NCI-H226 (cell line): ENCODE results near the gene PRAC2.
A peak's percentile ranks its signal among the peaks of the same experiment; 100 is the strongest.
"Not testable (repeated sequence)": the region's sequence is repeated elsewhere in the genome, so short reads cannot be mapped to it uniquely, and the experiment has no call there.

Experiments used
- DNase-seq: peaks from one replicate; pipeline ENCODE4 v3.0.0-alpha.2; 2015

PRAC2 gene

DNA sequence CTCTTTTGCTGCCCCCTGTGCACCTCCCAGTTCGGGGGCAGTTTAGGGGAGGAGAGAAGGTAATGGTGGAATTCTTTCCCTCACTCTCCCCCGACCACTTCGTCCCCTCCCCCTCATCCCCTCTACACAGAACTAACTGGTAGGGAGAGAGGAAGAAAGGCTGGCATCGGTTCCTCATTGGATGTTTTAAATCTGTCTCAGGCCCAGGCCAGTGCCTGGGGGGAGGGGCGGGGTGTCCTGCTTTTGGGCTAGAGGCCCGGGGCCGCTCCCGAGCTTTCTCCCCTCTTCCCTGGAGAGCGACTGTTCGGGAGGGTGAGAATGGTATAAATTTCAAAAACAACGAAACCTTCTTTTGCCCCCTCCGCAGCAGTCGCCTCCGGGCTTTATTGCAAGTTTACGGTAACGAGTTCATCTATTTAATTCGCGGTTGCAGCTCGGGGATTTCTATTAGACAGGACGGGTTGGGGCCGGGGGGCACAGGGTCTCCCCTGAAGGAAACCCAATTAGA is at the start of gene PRAC2:
Gene PRAC2, plus strand, starts transcription at position 271 of the 508 bp plus-strand sequence. CDS start 1,226 bp downstream, outside the sequence.
- DNase-seq, result no peak

- no peak for DNase-seq
These were observed 45.9 kb upstream of the PRAC2 start for GRCh38 chr17:48676963-48677558.

GRCh38 chr17:48678141-48678971 is 44.6 kb upstream of the PRAC2 start:
- DNase-seq, result peak; percentile 53

DNA sequence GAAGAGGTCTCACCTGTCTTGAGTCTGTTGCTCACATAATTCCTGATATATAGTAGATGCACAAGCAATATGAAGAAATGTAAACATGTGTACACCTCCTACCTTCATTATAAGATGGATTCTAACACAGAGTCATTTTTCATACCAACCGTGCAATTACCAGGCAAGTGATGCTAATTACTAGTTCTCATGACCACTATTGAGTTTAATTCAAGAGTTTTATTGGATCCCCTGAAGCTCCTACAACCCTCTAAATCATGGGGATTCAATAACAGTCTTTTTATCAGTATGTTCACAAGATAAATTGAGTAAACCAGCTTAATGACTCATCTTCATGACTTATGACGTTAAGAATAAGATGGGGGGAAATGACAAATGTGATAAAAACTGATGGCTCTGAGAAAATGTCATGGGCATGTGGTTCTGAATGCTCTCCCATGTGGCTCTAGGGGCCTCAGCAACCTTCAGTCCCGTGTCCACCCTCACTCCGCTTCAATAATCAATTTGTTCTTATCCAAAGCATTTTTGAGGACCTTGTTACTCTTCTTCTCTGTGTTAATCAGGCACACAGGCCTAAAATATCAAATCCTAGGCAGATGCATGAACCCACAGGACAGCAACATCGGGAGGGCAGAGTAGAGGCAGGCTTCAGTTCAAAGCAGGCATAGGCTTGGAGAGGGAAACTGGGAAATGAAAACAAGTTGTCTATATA is 43.4 kb upstream of the PRAC2 start:
- no peak for DNase-seq

DNA sequence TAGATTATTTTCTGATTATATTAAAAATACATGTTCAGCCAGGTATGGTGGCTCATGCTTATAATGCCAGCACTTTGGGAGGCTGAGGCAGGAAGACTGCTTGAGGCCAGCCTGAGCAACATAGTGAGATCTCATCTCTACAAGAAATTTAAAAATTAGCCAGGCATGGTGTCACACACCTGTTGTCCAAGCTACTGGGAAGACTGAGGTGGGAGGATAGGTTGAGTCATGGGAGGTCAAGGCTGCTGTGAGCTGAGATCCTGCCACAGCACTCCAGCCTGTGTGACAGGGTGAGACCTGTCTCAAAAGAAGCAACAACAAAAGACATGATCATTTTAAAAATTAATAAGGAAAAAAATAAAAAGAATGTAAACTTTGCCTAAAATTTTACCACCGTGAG is 41.4 kb upstream of the PRAC2 start:
- DNase-seq, result no peak

DNA sequence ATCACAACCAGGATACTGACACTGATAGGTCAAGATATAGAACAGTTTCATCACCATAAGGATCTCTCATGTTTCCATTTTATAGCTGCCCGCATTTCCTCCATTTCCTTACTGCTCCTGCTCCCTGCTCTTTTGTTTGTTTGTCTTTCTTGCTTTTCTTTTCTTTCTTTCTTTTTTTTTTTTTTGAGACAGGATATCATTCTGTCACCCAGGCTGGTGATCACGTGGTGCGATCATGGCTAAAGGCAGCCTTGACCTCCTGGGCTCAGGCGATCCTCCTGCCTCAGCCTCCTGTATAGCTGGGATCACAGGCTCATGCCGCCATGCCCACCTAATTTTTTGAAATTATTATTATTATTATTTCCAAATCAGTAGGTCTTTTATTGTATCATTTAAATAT is 32.3 kb upstream of the PRAC2 start:
- no peak for DNase-seq

- no peak for DNase-seq
These were observed 30.9 kb upstream of the PRAC2 start for GRCh38 chr17:48692049-48692448.

DNA sequence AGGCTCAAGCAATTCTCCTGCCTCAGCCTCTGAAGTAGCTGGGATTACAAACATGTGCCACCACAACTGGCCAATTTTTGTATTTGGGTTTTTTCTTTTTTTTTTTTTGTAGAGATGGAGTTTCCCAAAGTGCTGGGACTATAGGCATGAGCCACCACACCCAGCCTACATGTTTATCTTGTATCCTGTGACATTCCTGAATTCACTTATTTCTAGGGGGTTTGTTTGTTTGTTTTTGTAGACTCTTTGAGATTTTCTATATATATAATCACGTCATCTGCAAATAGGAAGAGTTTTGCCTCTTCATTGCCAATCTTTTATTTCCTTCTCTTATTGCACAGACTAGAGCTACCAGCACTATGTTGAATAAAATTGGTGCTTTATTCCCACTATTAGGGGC is 29.8 kb upstream of the PRAC2 start:
- no peak for DNase-seq

GRCh38 chr17:48701864-48702532 is 21.0 kb upstream of the PRAC2 start:
- DNase-seq, result no peak

GRCh38 chr17:48704361-48705248 is 18.4 kb upstream of the PRAC2 start:
- DNase-seq, result no peak

DNA sequence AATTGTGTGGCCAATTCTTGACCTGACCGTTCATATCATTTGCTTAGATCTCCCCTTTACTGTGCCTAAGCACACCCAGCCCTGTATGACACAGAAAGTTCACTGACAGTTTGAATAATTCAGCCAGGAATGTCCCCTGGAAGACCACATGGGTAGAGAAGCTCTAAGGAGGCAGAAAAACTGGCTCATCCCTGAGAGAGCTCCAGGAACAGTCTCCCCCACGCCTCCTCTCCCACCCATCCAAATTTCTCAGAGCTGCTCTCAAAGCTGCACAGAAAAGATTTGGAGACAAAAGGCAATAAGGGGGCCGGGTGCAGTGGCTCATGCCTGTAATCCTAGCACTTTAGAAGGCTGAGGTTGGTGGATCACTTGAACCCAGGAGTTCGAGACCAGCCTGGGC is 11.9 kb upstream of the PRAC2 start:
- DNase-seq, result no peak

GRCh38 chr17:48715496-48716399 is 7.2 kb upstream of the PRAC2 start:
- no peak for DNase-seq

DNA sequence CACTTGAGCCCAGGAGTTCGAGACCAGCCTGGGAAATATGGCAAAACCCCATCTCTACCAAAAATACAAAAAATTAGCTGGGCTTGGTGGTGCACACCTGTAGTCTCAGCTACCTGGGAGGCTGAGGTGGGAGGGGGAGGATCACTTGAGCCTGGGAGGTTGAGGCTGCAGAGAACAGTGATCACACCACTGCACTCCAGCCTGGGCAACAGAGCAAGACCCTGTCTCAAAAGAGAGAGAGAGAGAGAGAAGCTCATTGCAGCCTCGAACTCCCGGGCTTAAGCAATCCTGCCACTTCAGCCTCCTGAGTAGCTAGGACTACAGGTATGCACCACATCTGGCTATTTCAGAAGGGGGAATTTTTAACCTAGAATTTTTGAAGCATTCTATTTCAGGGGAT is 6.4 kb upstream of the PRAC2 start:
- not testable (repeated sequence) for DNase-seq

DNA sequence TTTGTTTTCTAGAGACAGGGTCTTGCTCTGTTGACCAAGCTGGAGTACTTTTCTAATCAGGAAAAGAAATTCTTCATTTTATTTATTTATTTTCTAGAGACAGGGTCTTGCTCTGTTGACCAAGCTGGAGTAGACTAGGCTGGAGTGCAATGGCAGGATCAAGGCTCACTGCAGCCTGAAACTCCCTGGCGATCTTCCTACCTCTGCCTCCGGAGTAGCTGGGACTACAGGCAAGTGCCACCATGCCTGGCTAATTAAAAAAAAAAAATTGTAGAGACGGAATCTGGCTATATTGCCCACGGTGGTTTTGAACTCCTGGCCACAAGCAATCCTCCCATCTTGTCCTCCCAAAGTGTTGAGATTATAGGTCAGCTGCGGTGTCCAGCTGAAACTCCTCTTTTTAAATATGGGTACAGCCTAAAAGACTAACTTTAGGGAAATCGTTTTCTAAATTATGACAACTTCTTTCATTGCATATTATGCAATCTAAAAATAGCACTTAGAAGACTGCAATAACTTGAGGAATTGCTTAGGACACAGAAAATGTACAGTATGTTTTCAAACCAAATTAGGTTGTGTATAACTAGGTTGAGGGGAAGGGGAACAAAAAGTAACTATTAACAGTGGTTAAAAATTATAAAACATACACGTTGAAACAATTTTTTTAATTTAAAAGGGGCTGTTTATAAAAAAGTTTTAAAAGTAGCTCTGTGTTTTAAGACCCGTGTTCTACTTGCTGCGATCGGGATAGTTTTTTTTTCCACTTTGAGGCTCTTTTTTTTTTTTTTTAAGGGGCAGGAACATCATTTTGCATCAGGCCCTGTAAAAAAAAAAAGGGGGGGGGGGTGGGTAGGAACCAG is 5.4 kb upstream of the PRAC2 start:
- no peak for DNase-seq

- no peak for DNase-seq
These were observed 4.7 kb upstream of the PRAC2 start for GRCh38 chr17:48718227-48718760.

- no peak for DNase-seq
These were observed 4.0 kb upstream of the PRAC2 start for GRCh38 chr17:48718761-48719641.

DNA sequence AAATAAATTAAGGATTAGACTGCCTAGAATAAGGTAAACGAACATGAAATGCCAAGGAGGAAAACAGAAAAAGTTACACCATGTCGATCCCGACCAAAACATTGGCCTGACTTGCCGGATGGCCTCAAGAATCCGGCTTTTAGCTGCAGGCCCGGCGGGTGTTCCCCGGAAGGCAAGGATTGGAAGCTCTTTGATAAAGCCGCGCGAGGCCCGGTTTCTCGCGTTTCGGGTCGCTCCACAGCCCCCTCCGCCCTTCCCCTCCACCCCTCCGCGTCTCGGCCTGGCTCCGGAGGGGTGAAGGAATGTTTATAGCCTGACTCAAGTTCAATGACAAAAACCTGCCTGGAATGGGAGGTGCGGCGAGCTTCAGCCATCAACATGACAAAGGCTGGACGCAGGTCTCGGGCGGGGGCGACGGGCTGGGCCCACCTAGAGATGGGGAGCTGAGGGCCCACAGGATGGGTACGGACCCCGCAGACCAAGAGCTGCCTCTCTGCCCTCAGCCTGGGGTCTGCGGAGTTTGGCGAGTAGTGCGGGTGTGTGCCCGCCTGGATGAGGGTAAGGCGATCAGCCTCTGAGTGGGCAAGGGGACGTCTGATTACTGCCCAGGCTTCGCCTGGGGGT is 3.2 kb upstream of the PRAC2 start:
- no peak for DNase-seq
